Astrocyte (in vitro differentiated cells and primary cell): ENCODE results near the gene DISC1.
"Not testable (repeated sequence)": the region's sequence is repeated elsewhere in the genome, so short reads cannot be mapped to it uniquely, and the experiment has no call there.

Experiments
- CTCF ChIP-seq: IDR thresholded peaks from 2 replicates; pipeline ENCODE4 v1.5.1; 2011; ENCODE audit warnings: low read depth, mild to moderate bottlenecking, inconsistent platforms, low read length, moderate library complexity; ENCODE audit not compliant: insufficient read depth
- EZH2 ChIP-seq: IDR thresholded peaks from 2 replicates; pipeline ENCODE4 v1.6.1; 2012; ENCODE audit warnings: mild to moderate bottlenecking, low read length, inconsistent platforms; ENCODE audit not compliant: insufficient read depth

GRCh38 chr1:231907310-231907709 is 280.7 kb downstream of the DISC1 start:
- not testable (repeated sequence) for TF ChIP-seq CTCF, EZH2
